Dendritic cell treated with granulocyte-macrophage colony-stimulating factor and Interleukin-4, amounts not matched to agents 40 ng/mL and 50 ng/mL, for 4 days (primary cell): ENCODE measurements around the gene IKZF4.
"Not testable (repeated sequence)": the region's sequence is repeated elsewhere in the genome, so short reads cannot be mapped to it uniquely, and the experiment has no call there.

Experiments
- H3K27ac Mint-ChIP-seq: one replicate; pipeline ENCODE4 v1.8.0; 2022; ENCODE audit warnings: mild to moderate bottlenecking, mixed read lengths
- H3K27me3 Mint-ChIP-seq: one replicate; pipeline ENCODE4 v1.8.0; 2022; ENCODE audit warnings: mild to moderate bottlenecking, mixed read lengths
- H3K36me3 Mint-ChIP-seq: one replicate; pipeline ENCODE4 v1.8.0; 2022; ENCODE audit warnings: low read depth, mixed read lengths
- H3K4me1 Mint-ChIP-seq: one replicate; pipeline ENCODE4 v1.8.0; 2022; ENCODE audit warnings: low read depth, mixed read lengths
- H3K4me3 Mint-ChIP-seq: one replicate; pipeline ENCODE4 v1.8.0; 2022; ENCODE audit warnings: mild to moderate bottlenecking, moderate library complexity, mixed read lengths
- H3K9me3 Mint-ChIP-seq: one replicate; pipeline ENCODE4 v1.8.0; 2022; ENCODE audit warnings: mixed read lengths
- intact Hi-C: fragments of 100-400 bp; cut with micrococcal nuclease; formaldehyde crosslinking; loops from one replicate; pipeline ENCODE4 v1.15.0; 2022

Gene IKZF4

GRCh38 chr12:55985976-55986375 lies 34.9 kb upstream of the IKZF4 start:
- intact Hi-C loops, H3K9me3 Mint-ChIP-seq, H3K27ac Mint-ChIP-seq, H3K4me3 Mint-ChIP-seq, H3K27me3 Mint-ChIP-seq: not testable (repeated sequence)
- H3K36me3 Mint-ChIP-seq: peaks cover 84% of the 10 kb centered on the region
- H3K4me1 Mint-ChIP-seq: peaks cover 33% of the 10 kb centered on the region

GRCh38 chr12:55991110-55991509 lies 29.7 kb upstream of the IKZF4 start:
- intact Hi-C loops: loop anchor here (10.0 kb wide), 1 partner anchor 114 kb away; the partner anchor contains the start of gene PA2G4
- Mint-ChIP-seq H3K4me1 (peaks cover 13% of the 10 kb centered on the region), H3K9me3 (no peaks in the 10 kb centered on the region), H3K36me3 (peaks cover 95% of the 10 kb centered on the region), H3K27me3 (no peaks in the 10 kb centered on the region), H3K4me3 (no peak overlapping the region), H3K27ac (no peak overlapping the region)

GRCh38 chr12:55993230-55993853 lies 27.5 kb upstream of the IKZF4 start:
- Mint-ChIP-seq H3K27me3 (no peaks in the 10 kb centered on the region), H3K36me3 (peaks cover 80% of the 10 kb centered on the region), H3K27ac (no peak overlapping the region)

GRCh38 chr12:55995366-55995765 lies 25.5 kb upstream of the IKZF4 start:
- Mint-ChIP-seq H3K4me1 (peaks cover 38% of the 10 kb centered on the region), H3K4me3 (no peak overlapping the region), H3K36me3 (peaks cover 79% of the 10 kb centered on the region), H3K9me3 (no peaks in the 10 kb centered on the region), H3K27me3 (no peaks in the 10 kb centered on the region), H3K27ac (no peak overlapping the region)
- intact Hi-C loops: loop anchor here (10.0 kb wide), 1 partner anchor 109 kb away; the partner anchor contains the start of gene PA2G4

More at GRCh38 chr12:55993230-55993853, 27.5 kb upstream of the IKZF4 start:
- H3K4me1 Mint-ChIP-seq: peaks cover 22% of the 10 kb centered on the region
- intact Hi-C loops: loop anchor here (10.0 kb wide), 1 partner anchor 111 kb away; the partner anchor contains the start of gene PA2G4
- H3K4me3 Mint-ChIP-seq: no peak overlapping the region
- no peaks in the 10 kb centered on the region for H3K9me3 Mint-ChIP-seq

- Mint-ChIP-seq H3K36me3 (peaks cover 79% of the 10 kb centered on the region), H3K27ac (peak overlapping the region; percentile 88), H3K4me1 (peaks cover 41% of the 10 kb centered on the region), H3K27me3 (no peaks in the 10 kb centered on the region), H3K9me3 (no peaks in the 10 kb centered on the region), H3K4me3 (peak overlapping the region; percentile 93)
- intact Hi-C loops: loop anchor here (1.0 to 10.0 kb wide), 3 partner anchors 33 to 109 kb away; partner anchors contain the start of genes PA2G4 and RPS26
These were observed 24.6 kb upstream of the IKZF4 start for GRCh38 chr12:55996201-55996714.

- Mint-ChIP-seq H3K27me3 (no peaks in the 10 kb centered on the region), H3K36me3 (peaks cover 78% of the 10 kb centered on the region), H3K4me3 (peak within 1 kb of the TSS; percentile 93), H3K27ac (peak within 1 kb of the TSS; percentile 88), H3K4me1 (peaks cover 48% of the 10 kb centered on the region), H3K9me3 (no peaks in the 10 kb centered on the region)
- intact Hi-C loops: loop anchor here (1.0 to 10.0 kb wide), 3 partner anchors 32 to 108 kb away; partner anchors contain the start of genes PA2G4 and RPS26
These were observed 23.9 kb upstream of the IKZF4 start, which contains the start of gene SUOX for GRCh38 chr12:55996715-55997534. Gene SUOX, plus strand, starts transcription at chr12:55997276. Its CDS starts 4,946 bp downstream, at chr12:56002222.

- H3K27me3 Mint-ChIP-seq: no peaks in the 10 kb centered on the region
- H3K4me1 Mint-ChIP-seq: peaks cover 53% of the 10 kb centered on the region
- peaks cover 78% of the 10 kb centered on the region for H3K36me3 Mint-ChIP-seq
- intact Hi-C loops: loop anchor here (2.0 to 10.0 kb wide), 2 partner anchors 43 to 107 kb away; partner anchors contain the start of genes PA2G4 and RPS26
- H3K4me3 Mint-ChIP-seq: peak overlapping the region; percentile 93
- peak overlapping the region; percentile 88 for H3K27ac Mint-ChIP-seq
- H3K9me3 Mint-ChIP-seq: no peaks in the 10 kb centered on the region
These were observed 23.3 kb upstream of the IKZF4 start for GRCh38 chr12:55997535-55997859.

- H3K4me3 Mint-ChIP-seq, H3K27me3 Mint-ChIP-seq, H3K9me3 Mint-ChIP-seq: not testable (repeated sequence)
- peak overlapping the region; percentile 53 for H3K27ac Mint-ChIP-seq
- peaks cover 59% of the 10 kb centered on the region for H3K4me1 Mint-ChIP-seq
- peaks cover 78% of the 10 kb centered on the region for H3K36me3 Mint-ChIP-seq
- intact Hi-C loops: loop anchor here (10.0 kb wide), 1 partner anchor 105 kb away; the partner anchor contains the start of gene PA2G4
These were observed 21.3 kb upstream of the IKZF4 start for GRCh38 chr12:55999522-55999921.

GRCh38 chr12:55999999-56000540 lies 20.8 kb upstream of the IKZF4 start:
- not testable (repeated sequence) for H3K4me3 Mint-ChIP-seq, H3K27me3 Mint-ChIP-seq, H3K27ac Mint-ChIP-seq, H3K9me3 Mint-ChIP-seq
- intact Hi-C loops: loop anchor here (10.0 kb wide), 1 partner anchor 105 kb away; the partner anchor contains the start of gene PA2G4
- Mint-ChIP-seq H3K4me1 (peaks cover 64% of the 10 kb centered on the region), H3K36me3 (peaks cover 78% of the 10 kb centered on the region)

- H3K27ac Mint-ChIP-seq: peak overlapping the region; percentile 81
These were observed 19.2 kb upstream of the IKZF4 start for GRCh38 chr12:56001487-56002100.

GRCh38 chr12:56003376-56003775 lies 17.5 kb upstream of the IKZF4 start:
- H3K9me3 Mint-ChIP-seq, intact Hi-C loops, H3K27me3 Mint-ChIP-seq: not testable (repeated sequence)
- H3K36me3 Mint-ChIP-seq: peaks cover 75% of the 10 kb centered on the region
- peak overlapping the region; percentile 30 for H3K4me3 Mint-ChIP-seq
- H3K27ac Mint-ChIP-seq: peak overlapping the region; percentile 81
- peaks cover 79% of the 10 kb centered on the region for H3K4me1 Mint-ChIP-seq

More at GRCh38 chr12:56001487-56002100, 19.2 kb upstream of the IKZF4 start:
- Mint-ChIP-seq H3K4me3 (no peak overlapping the region), H3K27me3 (no peaks in the 10 kb centered on the region), H3K36me3 (peaks cover 76% of the 10 kb centered on the region), H3K9me3 (no peaks in the 10 kb centered on the region), H3K4me1 (peaks cover 76% of the 10 kb centered on the region)
- intact Hi-C loops: no loop called here

GRCh38 chr12:56004211-56004610 lies 16.6 kb upstream of the IKZF4 start:
- Mint-ChIP-seq H3K27me3 (no peaks in the 10 kb centered on the region), H3K36me3 (peaks cover 73% of the 10 kb centered on the region), H3K9me3 (no peaks in the 10 kb centered on the region), H3K4me1 (peaks cover 77% of the 10 kb centered on the region), H3K4me3 (no peak overlapping the region), H3K27ac (peak overlapping the region; percentile 81)
- intact Hi-C loops: no loop called here
